Measurements from ENCODE around the gene RASGRF2.

- TF ChIP-seq REST (IDR thresholded peaks at IDR 0.05; ENCODE audit: low read depth) (no peak), CEBPB (IDR thresholded peaks at IDR 0.05) (no peak), EP300 (IDR thresholded peaks at IDR 0.05; ENCODE audit: borderline replicate concordance) (no peak)
Measured at GRCh38 chr5:81191726-81192372, 231.7 kb downstream of the RASGRF2 start.

Data from Ishikawa (cell line).